ENCODE data around the gene KPNA1. TPM values are rescaled to one million over a fixed set of nuclear protein-coding genes. Genes with fewer than 3 reads are reported as not detected.
A peak's percentile ranks its signal among the peaks of the same experiment; 100 is the strongest.

KPNA1 gene
- total and polyA plus RNA-seq, 2 of the 13 experiments (the other 11 are each of a cell fraction or from before 2014, with no cell fraction given): 15.4 to 30.0 TPM

- TF ChIP-seq AHDC1 (CRISPR knock-in tag; IDR thresholded peaks at IDR 0.05; ENCODE audit: borderline replicate concordance): peak; percentile 47; the same call in 1 of the 2 replicates
- no peak for TF ChIP-seq CSRNP2 (CRISPR knock-in tag; conservative IDR thresholded peaks at IDR 0.05; ENCODE audit: low read depth)
- no peak for TF ChIP-seq CENPT (CRISPR knock-in tag; IDR thresholded peaks at IDR 0.05; ENCODE audit: low read depth)
- TF ChIP-seq ZNF367 (CRISPR knock-in tag; IDR thresholded peaks at IDR 0.05; ENCODE audit: borderline replicate concordance): 0 out of 2 replicates have a peak, but pooled peaks have one; percentile 11
- peak; percentile 23; the same call in 1 of the 2 replicates for TF ChIP-seq ZNF33A (CRISPR knock-in tag; IDR thresholded peaks at IDR 0.05; ENCODE audit: borderline replicate concordance)
- peak; percentile 86; the same call in 1 of the 2 replicates for TF ChIP-seq HNF1B (CRISPR knock-in tag; IDR thresholded peaks at IDR 0.05)
- peak; percentile 27; the same call in 1 of the 2 replicates for TF ChIP-seq ZNF275 (CRISPR knock-in tag; IDR thresholded peaks at IDR 0.05; ENCODE audit: borderline replicate concordance)
- peak; percentile 92 for TF ChIP-seq SAP130 (CRISPR knock-in tag; IDR thresholded peaks at IDR 0.05; ENCODE audit: low read depth)
- TF ChIP-seq ZBTB49 (CRISPR knock-in tag; IDR thresholded peaks at IDR 0.05; ENCODE audit: borderline replicate concordance): no peak
- 0 out of 2 replicates have a peak, but pooled peaks have one; percentile 46 for TF ChIP-seq NRL (CRISPR knock-in tag; IDR thresholded peaks at IDR 0.05; ENCODE audit: borderline replicate concordance)
- peak; percentile 34; the same call in 1 of the 2 replicates for TF ChIP-seq FOSL1 (CRISPR knock-in tag; IDR thresholded peaks at IDR 0.05; ENCODE audit: borderline replicate concordance)
- 0 out of 2 replicates have a peak, but pooled peaks have one; percentile 67 for TF ChIP-seq ISX (CRISPR knock-in tag; conservative IDR thresholded peaks at IDR 0.05)
- TF ChIP-seq NFYB (CRISPR knock-in tag; IDR thresholded peaks at IDR 0.05): peak; percentile 79
- peak; percentile 83 for TF ChIP-seq MED8 (CRISPR knock-in tag; IDR thresholded peaks at IDR 0.05; ENCODE audit: insufficient replicate concordance)
These were observed 98.7 kb downstream of the KPNA1 start, which contains the start of gene WDR5B (continued) for GRCh38 chr3:122415762-122416654.

Measured in HepG2 (cell line).